ENCODE data around the gene PTPN12. TPM values are rescaled to one million over a fixed set of nuclear protein-coding genes. Genes with fewer than 3 reads are reported as not detected.
"Not testable (repeated sequence)": the region's sequence is repeated elsewhere in the genome, so short reads cannot be mapped to it uniquely, and the experiment has no call there.

PTPN12 gene
- total RNA-seq, 1 donor from 2014 or later = 86.6 TPM

GRCh38 chr7:77648742-77649338 lies 111.7 kb downstream of the PTPN12 start:
- H3K4me1 ChIP-seq = no peaks in the 10 kb centered on the region
- no peaks in the 10 kb centered on the region for H3K36me3 ChIP-seq
- no peak overlapping the region for H2AFZ ChIP-seq (replicated peaks)
- no peaks in the 10 kb centered on the region for H3K9me3 ChIP-seq (ENCODE audit: low read depth)
- H3K79me2 ChIP-seq (ENCODE audit: low read depth) = no peaks in the 10 kb centered on the region
- H3K27ac ChIP-seq = no peak overlapping the region
- peaks cover 8% of the 10 kb centered on the region for H3F3A ChIP-seq (ENCODE audit: low read depth)
- no peak overlapping the region for H3K9ac ChIP-seq
- no peaks in the 10 kb centered on the region for H4K20me1 ChIP-seq (ENCODE audit: low read depth)
- H3K4me3 Mint-ChIP-seq = no peak overlapping the region
- no peak for DNase-seq (ENCODE audit: low spot score)
- H3K36me3 Mint-ChIP-seq = peaks cover 12% of the 10 kb centered on the region
- TF ChIP-seq, protein P1, sequence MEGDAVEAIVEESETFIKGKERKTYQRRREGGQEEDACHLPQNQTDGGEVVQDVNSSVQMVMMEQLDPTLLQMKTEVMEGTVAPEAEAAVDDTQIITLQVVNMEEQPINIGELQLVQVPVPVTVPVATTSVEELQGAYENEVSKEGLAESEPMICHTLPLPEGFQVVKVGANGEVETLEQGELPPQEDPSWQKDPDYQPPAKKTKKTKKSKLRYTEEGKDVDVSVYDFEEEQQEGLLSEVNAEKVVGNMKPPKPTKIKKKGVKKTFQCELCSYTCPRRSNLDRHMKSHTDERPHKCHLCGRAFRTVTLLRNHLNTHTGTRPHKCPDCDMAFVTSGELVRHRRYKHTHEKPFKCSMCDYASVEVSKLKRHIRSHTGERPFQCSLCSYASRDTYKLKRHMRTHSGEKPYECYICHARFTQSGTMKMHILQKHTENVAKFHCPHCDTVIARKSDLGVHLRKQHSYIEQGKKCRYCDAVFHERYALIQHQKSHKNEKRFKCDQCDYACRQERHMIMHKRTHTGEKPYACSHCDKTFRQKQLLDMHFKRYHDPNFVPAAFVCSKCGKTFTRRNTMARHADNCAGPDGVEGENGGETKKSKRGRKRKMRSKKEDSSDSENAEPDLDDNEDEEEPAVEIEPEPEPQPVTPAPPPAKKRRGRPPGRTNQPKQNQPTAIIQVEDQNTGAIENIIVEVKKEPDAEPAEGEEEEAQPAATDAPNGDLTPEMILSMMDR (IDR thresholded peaks at IDR 0.05) = no peak
- TF ChIP-seq EZH2 (IDR thresholded peaks at IDR 0.05) (no peak), EZH2phosphoT487 (IDR thresholded peaks at IDR 0.05) (no peak)
- H3K4me3 ChIP-seq = no peak overlapping the region
- H3K4me1 Mint-ChIP-seq = peaks cover 3% of the 10 kb centered on the region
- H3K4me2 ChIP-seq = no peak overlapping the region
- H3K27ac Mint-ChIP-seq = no peak overlapping the region
- no peaks in the 10 kb centered on the region for H3K9me3 Mint-ChIP-seq
- H3K27me3 Mint-ChIP-seq (ENCODE audit: insufficient read depth, low read depth) = peaks cover 4% of the 10 kb centered on the region
- H3K27me3 ChIP-seq = no peaks in the 10 kb centered on the region

DNA sequence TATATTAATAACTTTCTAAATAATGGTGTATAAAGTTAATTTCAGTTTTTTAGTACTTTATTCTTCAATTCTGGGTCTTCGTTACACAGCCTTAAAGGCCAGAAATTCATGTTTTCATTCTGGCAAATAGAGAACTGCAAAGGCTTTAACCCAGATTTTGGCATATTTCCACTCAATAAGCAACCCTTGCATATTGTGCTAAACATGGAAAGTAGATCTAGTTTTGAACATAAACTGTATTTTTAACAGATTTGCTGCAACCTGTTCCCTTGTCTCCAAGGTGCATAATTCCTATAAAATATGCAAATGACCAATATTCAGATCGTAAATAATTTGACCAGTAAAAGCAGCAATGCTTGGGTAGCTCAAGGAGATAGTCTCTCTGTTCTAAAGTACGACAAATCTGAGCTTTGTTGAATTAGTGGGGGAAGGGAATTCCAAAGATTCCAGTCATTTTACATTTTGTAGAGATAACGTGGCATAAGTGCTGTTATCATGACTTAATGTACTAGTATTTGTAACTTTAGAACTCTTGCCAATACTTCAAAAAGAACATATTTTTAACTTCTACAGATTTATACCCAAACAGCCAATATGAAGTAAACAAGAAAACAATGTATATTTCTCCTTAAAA lies 112.7 kb downstream of the PTPN12 start:
- H3K27me3 ChIP-seq = no peaks in the 10 kb centered on the region
- Mint-ChIP-seq H3K36me3 (peaks cover 6% of the 10 kb centered on the region), H3K27ac (no peak overlapping the region), H3K4me3 (no peak overlapping the region), H3K9me3 (no peaks in the 10 kb centered on the region), H3K4me1 (peaks cover 3% of the 10 kb centered on the region), H3K27me3 (ENCODE audit: insufficient read depth, low read depth) (peaks cover 4% of the 10 kb centered on the region)
- no peak for DNase-seq (ENCODE audit: low spot score)
- H2AFZ ChIP-seq (replicated peaks) = no peak overlapping the region
- H3K4me2 ChIP-seq = no peak overlapping the region
- H3K4me1 ChIP-seq = no peaks in the 10 kb centered on the region
- peaks cover 8% of the 10 kb centered on the region for H3F3A ChIP-seq (ENCODE audit: low read depth)
- no peaks in the 10 kb centered on the region for H3K9me3 ChIP-seq (ENCODE audit: low read depth)
- H3K9ac ChIP-seq = no peak overlapping the region
- no peak overlapping the region for H3K4me3 ChIP-seq
- no peaks in the 10 kb centered on the region for H3K36me3 ChIP-seq
- no peak for TF ChIP-seq EZH2phosphoT487 (IDR thresholded peaks at IDR 0.05)
- TF ChIP-seq, protein P1 (IDR thresholded peaks at IDR 0.05) = no peak
- no peak for TF ChIP-seq EZH2 (IDR thresholded peaks at IDR 0.05)
- no peaks in the 10 kb centered on the region for H3K79me2 ChIP-seq (ENCODE audit: low read depth)
- no peaks in the 10 kb centered on the region for H4K20me1 ChIP-seq (ENCODE audit: low read depth)
- no peak overlapping the region for H3K27ac ChIP-seq

GRCh38 chr7:77651575-77652162 lies 114.6 kb downstream of the PTPN12 start:
- DNase-seq (ENCODE audit: low spot score) = peak; percentile 41
- no peak overlapping the region for H3K4me3 ChIP-seq
- no peaks in the 10 kb centered on the region for H3K36me3 ChIP-seq
- TF ChIP-seq EZH2phosphoT487 (IDR thresholded peaks at IDR 0.05) (no peak), EZH2 (IDR thresholded peaks at IDR 0.05) (no peak)
- TF ChIP-seq, protein P1 (IDR thresholded peaks at IDR 0.05) = peak; percentile 80
- Mint-ChIP-seq H3K27ac (no peak overlapping the region), H3K4me1 (peaks cover 3% of the 10 kb centered on the region), H3K4me3 (no peak overlapping the region), H3K36me3 (peaks cover 3% of the 10 kb centered on the region), H3K27me3 (ENCODE audit: insufficient read depth, low read depth) (peaks cover 4% of the 10 kb centered on the region), H3K9me3 (no peaks in the 10 kb centered on the region)
- no peaks in the 10 kb centered on the region for H3K27me3 ChIP-seq
- H3K79me2 ChIP-seq (ENCODE audit: low read depth) = no peaks in the 10 kb centered on the region
- H3K9me3 ChIP-seq (ENCODE audit: low read depth) = no peaks in the 10 kb centered on the region
- peaks cover 8% of the 10 kb centered on the region for H3F3A ChIP-seq (ENCODE audit: low read depth)
- H3K4me2 ChIP-seq = no peak overlapping the region
- no peak overlapping the region for H2AFZ ChIP-seq (replicated peaks)
- no peaks in the 10 kb centered on the region for H3K4me1 ChIP-seq
- no peak overlapping the region for H3K27ac ChIP-seq
- no peaks in the 10 kb centered on the region for H4K20me1 ChIP-seq (ENCODE audit: low read depth)
- H3K9ac ChIP-seq = no peak overlapping the region

GRCh38 chr7:77652826-77653225 lies 115.7 kb downstream of the PTPN12 start:
- H4K20me1 ChIP-seq (ENCODE audit: low read depth); DNase-seq (ENCODE audit: low spot score); H3K27me3 ChIP-seq; H3K27ac Mint-ChIP-seq; H3K27me3 Mint-ChIP-seq (ENCODE audit: insufficient read depth, low read depth); H3K79me2 ChIP-seq (ENCODE audit: low read depth); H3K4me1 Mint-ChIP-seq; H3K4me3 ChIP-seq; H3K4me2 ChIP-seq; H3K36me3 Mint-ChIP-seq; H3K27ac ChIP-seq; H3K4me3 Mint-ChIP-seq; H3F3A ChIP-seq (ENCODE audit: low read depth); H3K36me3 ChIP-seq; H3K4me1 ChIP-seq; H3K9ac ChIP-seq; H3K9me3 ChIP-seq (ENCODE audit: low read depth); H2AFZ ChIP-seq (replicated peaks); H3K9me3 Mint-ChIP-seq: not testable (repeated sequence)

All from neural progenitor cell (in vitro differentiated cells).